22Rv1 (cell line): ENCODE measurements around the gene MUC3A.

Experiments
- H3K27ac ChIP-seq: fragments of 450-650 bp; 2 replicates; pipeline ENCODE4 v1.5.1; 2017
- CTCF ChIP-seq: fragments of 450-650 bp; IDR thresholded peaks from 2 replicates; pipeline ENCODE4 v1.5.1; 2017; ENCODE audit warnings: mild to moderate bottlenecking
- ZFX ChIP-seq: fragments of 450-650 bp; IDR thresholded peaks from 2 replicates; pipeline ENCODE4 v1.6.1; 2017; ENCODE audit warnings: antibody characterized with exemption, borderline replicate concordance

Gene MUC3A

GRCh38 chr7:100968031-100968430, 18.7 kb downstream of the MUC3A start:
- no peak for TF ChIP-seq CTCF
- TF ChIP-seq ZFX = no peak
- no peak overlapping the region for H3K27ac ChIP-seq

- H3K27ac ChIP-seq = no peak overlapping the region
- no peak for TF ChIP-seq CTCF
- no peak for TF ChIP-seq ZFX
These were observed 19.3 kb downstream of the MUC3A start for GRCh38 chr7:100968650-100969049.

GRCh38 chr7:100969066-100969615, 19.8 kb downstream of the MUC3A start, which contains the start of gene MUC12:
Gene MUC12, plus strand, starts transcription at chr7:100969565. Its CDS starts 58 bp downstream, at chr7:100969623.
- TF ChIP-seq CTCF (no peak), ZFX (no peak)
- H3K27ac ChIP-seq = no peak within 1 kb of the TSS

GRCh38 chr7:100971111-100972001, 22.0 kb downstream of the MUC3A start:
- TF ChIP-seq CTCF (no peak), ZFX (no peak)
- no peak overlapping the region for H3K27ac ChIP-seq

GRCh38 chr7:100972002-100972347, 22.6 kb downstream of the MUC3A start:
- TF ChIP-seq ZFX = no peak
- TF ChIP-seq CTCF = no peak
- no peak overlapping the region for H3K27ac ChIP-seq

GRCh38 chr7:100974021-100974420, 24.7 kb downstream of the MUC3A start:
- no peak overlapping the region for H3K27ac ChIP-seq
- TF ChIP-seq CTCF = no peak
- TF ChIP-seq ZFX = no peak

- H3K27ac ChIP-seq = no peak overlapping the region
- TF ChIP-seq CTCF = no peak
- TF ChIP-seq ZFX = no peak
These were observed 26.1 kb downstream of the MUC3A start for GRCh38 chr7:100975371-100975821.
